OCI-LY1 (cell line): Measurements from ENCODE around the gene OXCT2.
"Not testable (repeated sequence)": the region's sequence is repeated elsewhere in the genome, so short reads cannot be mapped to it uniquely, and the experiment has no call there.

Source experiments
- H2AFZ ChIP-seq: fragments of 200-600 bp; sonication (generic), shearing (Covaris generic); 2 replicates; pipeline ENCODE4 v1.6.0; 2014; ENCODE audit warnings: antibody characterized with exemption, mild to moderate bottlenecking, low read length
- H3F3A ChIP-seq: fragments of 200-600 bp; sonication (generic), shearing (Covaris generic); 2 replicates; pipeline ENCODE4 v1.6.0; 2014; ENCODE audit warnings: mild to moderate bottlenecking, antibody characterized with exemption, low read length, moderate library complexity; ENCODE audit not compliant: insufficient read depth
- H3K27ac ChIP-seq: fragments of 200-600 bp; sonication (generic); 2 replicates; pipeline ENCODE4 v1.5.1; 2014; ENCODE audit warnings: low read length, mixed run types, mild to moderate bottlenecking, low read depth; ENCODE audit not compliant: poor library complexity, severe bottlenecking
- H3K27me3 ChIP-seq: fragments of 200-600 bp; sonication (generic); 2 replicates; pipeline ENCODE4 v1.6.0; 2014; ENCODE audit warnings: antibody characterized with exemption, mild to moderate bottlenecking, low read length, moderate library complexity; ENCODE audit not compliant: insufficient read depth
- H3K36me3 ChIP-seq: fragments of 200-600 bp; sonication (generic); 2 replicates; pipeline ENCODE4 v1.6.1; 2014; ENCODE audit warnings: mild to moderate bottlenecking, antibody characterized with exemption, low read length, moderate library complexity, mixed read lengths; ENCODE audit not compliant: insufficient read depth
- H3K4me1 ChIP-seq: fragments of 200-600 bp; sonication (generic); 2 replicates; pipeline ENCODE4 v1.5.1; 2014; ENCODE audit warnings: mild to moderate bottlenecking, low read length, moderate library complexity; ENCODE audit not compliant: insufficient read depth, severe bottlenecking
- H3K4me2 ChIP-seq: fragments of 200-600 bp; sonication (generic), shearing (Covaris generic); 2 replicates; pipeline ENCODE4 v1.6.1; 2014; ENCODE audit warnings: low read length
- H3K4me3 ChIP-seq: fragments of 200-600 bp; sonication (generic); 2 replicates; pipeline ENCODE4 v1.5.1; 2014; ENCODE audit warnings: low read length, low read depth, mild to moderate bottlenecking, mixed read lengths; ENCODE audit not compliant: poor library complexity, severe bottlenecking
- H3K79me2 ChIP-seq: fragments of 200-600 bp; shearing (Covaris generic); 2 replicates; pipeline ENCODE4 v1.6.1; 2016; ENCODE audit warnings: mixed run types, low read length, mixed read lengths; ENCODE audit not compliant: insufficient read depth
- H3K9ac ChIP-seq: fragments of 200-600 bp; sonication (generic), shearing (Covaris generic); 2 replicates; pipeline ENCODE4 v1.6.1; 2014; ENCODE audit warnings: mild to moderate bottlenecking, low read length, mixed read lengths
- H3K9me2 ChIP-seq: fragments of 200-600 bp; sonication (generic), shearing (Covaris generic); 2 replicates; pipeline ENCODE4 v1.6.1; 2014; ENCODE audit warnings: low read depth, mild to moderate bottlenecking, low read length, mixed read lengths
- H3K9me3 ChIP-seq: fragments of 200-600 bp; shearing (Covaris generic); 2 replicates; pipeline ENCODE4 v1.6.1; 2014; ENCODE audit warnings: low read length, mixed read lengths
- H4K20me1 ChIP-seq: fragments of 200-600 bp; sonication (generic), shearing (Covaris generic); 2 replicates; pipeline ENCODE4 v1.6.0; 2016; ENCODE audit warnings: mild to moderate bottlenecking, low read length; ENCODE audit not compliant: insufficient read depth
- CTCF ChIP-seq: fragments of 200-600 bp; sonication (generic), shearing (Covaris generic); IDR thresholded peaks from 2 replicates; pipeline ENCODE4 v1.5.1; 2017; ENCODE audit warnings: mild to moderate bottlenecking, antibody characterized with exemption, low read length, moderate library complexity, mixed read lengths
- EZH2 ChIP-seq: fragments of 200-600 bp; sonication (generic), shearing (Covaris generic); IDR thresholded peaks from 2 replicates; pipeline ENCODE4 v1.8.0; 2017; ENCODE audit warnings: borderline replicate concordance, mixed run types, mild to moderate bottlenecking, antibody characterized with exemption, low read length, moderate library complexity, mixed read lengths

The OXCT2 gene

GRCh38 chr1:39771022-39771532 is at the start of gene OXCT2:
Gene OXCT2 (minus strand): TSS chr1:39771348. CDS start chr1:39771255, 93 bp downstream.
- H3K4me3 ChIP-seq, H3K79me2 ChIP-seq, H3K9me3 ChIP-seq, H3K4me1 ChIP-seq, H3K27me3 ChIP-seq, H3K9ac ChIP-seq, H4K20me1 ChIP-seq, H3F3A ChIP-seq, H3K9me2 ChIP-seq, H3K27ac ChIP-seq, H2AFZ ChIP-seq, H3K36me3 ChIP-seq, H3K4me2 ChIP-seq: not testable (repeated sequence)

GRCh38 chr1:39819091-39819812 is 48.1 kb upstream of the OXCT2 start:
- Histone ChIP-seq H4K20me1 (no peaks in the 10 kb centered on the region), H3K4me3 (no peak overlapping the region), H3K9ac (no peak overlapping the region), H3K79me2 (no peaks in the 10 kb centered on the region), H3K36me3 (no peaks in the 10 kb centered on the region), H3K9me3 (no peaks in the 10 kb centered on the region), H3K4me1 (peaks cover 6% of the 10 kb centered on the region), H3K4me2 (no peak overlapping the region), H2AFZ (no peak overlapping the region), H3K27me3 (no peaks in the 10 kb centered on the region), H3F3A (no peaks in the 10 kb centered on the region), H3K9me2 (no peaks in the 10 kb centered on the region), H3K27ac (no peak overlapping the region)
- TF ChIP-seq CTCF (no peak), EZH2 (no peak)

GRCh38 chr1:39818482-39818881 is 47.3 kb upstream of the OXCT2 start:
- Histone ChIP-seq H3K4me2 (no peak overlapping the region), H4K20me1 (no peaks in the 10 kb centered on the region), H3K9me2 (no peaks in the 10 kb centered on the region), H3K9ac (no peak overlapping the region), H3K27ac (no peak overlapping the region), H3K4me1 (peaks cover 6% of the 10 kb centered on the region), H3K36me3 (no peaks in the 10 kb centered on the region), H3F3A (no peaks in the 10 kb centered on the region), H3K4me3 (no peak overlapping the region), H3K79me2 (no peaks in the 10 kb centered on the region), H3K27me3 (no peaks in the 10 kb centered on the region), H2AFZ (no peak overlapping the region), H3K9me3 (no peaks in the 10 kb centered on the region)
- TF ChIP-seq EZH2 (no peak), CTCF (no peak)
